Measurements from ENCODE around the gene GPR108. TPM values are rescaled to one million over a fixed set of nuclear protein-coding genes. Genes with fewer than 3 reads are reported as not detected.

Gene GPR108
- total RNA-seq, 5 donors from 2014 or later (not counting 1 experiment from before 2014, with no cell fraction given), result 51.8 to 83.3 (median 58.4) TPM

- ChIA-PET POLR2A (interaction anchor here in 1 of 2 donors (0.7 kb wide), 1 partner anchor 17 kb away, joined by 11 read pairs; no protein-coding TSS in a partner anchor), CTCF (no interaction called here)
- Histone ChIP-seq H3K9me3 (no peaks in the 10 kb centered on the region), H3K4me1 (ENCODE audit: control insufficient read depth in 1 of 2, extremely low read depth in 1 of 2, insufficient read depth in 2 of 2, low read length in 2 of 2) (peaks cover 0 to 6% of the 10 kb centered on the region in 2 experiments), H3K27ac (ENCODE audit: low read length) (no peak overlapping the region), H3K36me3 (ENCODE audit: control insufficient read depth in 2 of 2, extremely low read depth in 1 of 2, insufficient read depth in 1 of 2, low read length in 1 of 2) (peaks cover 12 to 35% of the 10 kb centered on the region in 2 donors), H3K27me3 (replicated peaks in 1 of 2; ENCODE audit: control insufficient read depth in 2 of 2, extremely low read depth in 1 of 2, insufficient read depth in 2 of 2, low read length in 1 of 2) (no peaks in the 10 kb centered on the region), H3K4me3 (ENCODE audit: control insufficient read depth in 1 of 2, extremely low read depth in 1 of 2, low read length in 1 of 2) (no peak overlapping the region)
- no peaks in the 10 kb centered on the region for H3K27me3 Mint-ChIP-seq
- H3K27ac Mint-ChIP-seq, result no peak overlapping the region
- no peak overlapping the region for H3K4me3 Mint-ChIP-seq
- ATAC-seq (replicated peaks in 1 of 4) (no peak), DNase-seq (no peak)
- peaks cover 2 to 11% (median 6%) of the 10 kb centered on the region in 3 donors for H3K4me1 Mint-ChIP-seq
- H3K36me3 Mint-ChIP-seq, result peaks cover 7% of the 10 kb centered on the region
- 92% methylated on average over 23 of the region's 30 CpGs for WGBS (ENCODE audit: insufficient coverage)
- H3K9me3 Mint-ChIP-seq, result no peaks in the 10 kb centered on the region
Measured at GRCh38 chr19:6730941-6731670, 6.3 kb downstream of the GPR108 start.

DNA sequence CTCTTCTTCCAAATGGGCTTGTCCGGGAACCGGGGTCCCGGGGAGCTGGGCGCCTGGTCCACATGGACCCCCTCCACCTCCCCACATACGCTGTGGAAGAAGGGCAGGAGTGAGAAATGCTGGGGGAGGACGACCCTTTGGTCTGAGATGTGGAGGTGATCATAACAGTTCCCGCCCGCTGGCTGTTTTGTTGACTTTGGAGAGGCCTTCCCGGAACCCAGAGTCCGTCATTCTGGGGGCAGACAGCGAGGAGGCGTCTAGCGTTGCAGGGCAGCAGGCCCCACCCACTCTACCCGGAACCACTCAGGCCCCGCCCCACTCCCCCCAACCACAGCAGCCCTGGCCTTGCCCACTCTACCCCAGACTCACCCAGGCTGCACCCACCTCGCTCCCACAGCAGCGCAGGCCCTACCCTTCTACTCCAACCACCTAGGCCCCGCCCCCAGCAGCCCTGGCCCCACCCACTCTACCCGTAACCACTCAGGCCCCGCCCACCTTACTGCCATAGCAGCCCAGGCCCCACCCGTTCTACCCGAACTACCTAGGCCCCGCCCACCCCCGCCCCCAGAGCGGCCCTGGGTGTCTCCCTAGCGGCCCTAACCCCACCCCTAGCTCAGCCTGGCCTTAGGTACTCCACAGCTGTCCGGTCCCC, 7.1 kb downstream of the GPR108 start:
- Mint-ChIP-seq H3K36me3 (peaks cover 7% of the 10 kb centered on the region), H3K4me1 (peaks cover 3 to 11% (median 8%) of the 10 kb centered on the region in 3 donors), H3K27ac (no peak overlapping the region), H3K27me3 (no peaks in the 10 kb centered on the region), H3K9me3 (no peaks in the 10 kb centered on the region), H3K4me3 (no peak overlapping the region)
- peak in 2 of 4 experiments; percentile 19 to 40 for ATAC-seq (replicated peaks in 1 of 4)
- H3K4me1 ChIP-seq (ENCODE audit: control insufficient read depth in 1 of 2, extremely low read depth in 1 of 2, insufficient read depth in 2 of 2, low read length in 2 of 2), result no peaks in the 10 kb centered on the region
- no peaks in the 10 kb centered on the region for H3K27me3 ChIP-seq (replicated peaks in 1 of 2; ENCODE audit: control insufficient read depth in 2 of 2, extremely low read depth in 1 of 2, insufficient read depth in 2 of 2, low read length in 1 of 2)
- POLR2A ChIA-PET, result interaction anchor here in 1 of 2 donors (0.7 kb wide), 1 partner anchor 18 kb away, joined by 11 read pairs; no protein-coding TSS in a partner anchor
- 92% methylated on average over 8 of the region's 27 CpGs for WGBS (ENCODE audit: insufficient coverage)
- CTCF ChIA-PET, result no interaction called here
- H3K9me3 ChIP-seq, result no peaks in the 10 kb centered on the region
- H3K36me3 ChIP-seq (ENCODE audit: control insufficient read depth in 2 of 2, extremely low read depth in 1 of 2, insufficient read depth in 1 of 2, low read length in 1 of 2), result peaks cover 12 to 31% of the 10 kb centered on the region in 2 donors
- no peak overlapping the region for H3K27ac ChIP-seq (ENCODE audit: low read length)
- DNase-seq, result peak in 6 of 35 experiments; percentile 20 to 43 (median 28)
- no peak overlapping the region for H3K4me3 ChIP-seq (ENCODE audit: control insufficient read depth in 1 of 2, extremely low read depth in 1 of 2, low read length in 1 of 2)

DNA sequence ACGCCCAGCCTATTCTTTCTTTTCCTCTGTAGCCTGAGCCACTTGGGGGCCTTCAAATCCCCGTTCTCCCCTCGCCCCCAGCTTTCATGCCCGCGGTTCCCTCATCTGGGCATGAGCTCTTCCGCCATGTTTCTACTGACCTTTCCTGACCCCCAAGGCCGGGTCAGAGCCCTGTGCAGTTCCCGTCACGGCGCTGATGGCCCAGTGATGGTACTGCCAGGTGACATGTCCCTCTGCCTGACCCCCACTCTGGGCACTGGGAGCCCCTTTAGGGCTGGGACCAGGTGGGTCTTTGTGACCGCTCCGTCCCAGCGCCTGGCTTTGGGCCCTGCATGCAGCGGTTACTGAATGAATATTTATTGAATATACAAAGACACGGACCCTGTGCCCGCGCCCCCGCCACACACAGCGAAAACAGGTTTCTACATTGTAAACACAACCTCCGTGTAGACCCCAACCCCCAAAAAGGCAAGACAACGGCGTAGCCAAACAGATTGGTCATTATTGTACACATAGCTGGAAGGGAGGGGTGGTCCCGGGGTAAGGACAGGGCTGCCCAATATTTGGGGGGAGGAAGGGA, 7.7 kb downstream of the GPR108 start:
- Histone ChIP-seq H3K4me1 (ENCODE audit: control insufficient read depth in 1 of 2, extremely low read depth in 1 of 2, insufficient read depth in 2 of 2, low read length in 2 of 2) (no peaks in the 10 kb centered on the region), H3K9me3 (no peaks in the 10 kb centered on the region), H3K4me3 (ENCODE audit: control insufficient read depth in 1 of 2, extremely low read depth in 1 of 2, low read length in 1 of 2) (no peak overlapping the region), H3K27ac (ENCODE audit: low read length) (no peak overlapping the region), H3K36me3 (ENCODE audit: control insufficient read depth in 2 of 2, extremely low read depth in 1 of 2, insufficient read depth in 1 of 2, low read length in 1 of 2) (peaks cover 12 to 29% of the 10 kb centered on the region in 2 donors), H3K27me3 (replicated peaks in 1 of 2; ENCODE audit: control insufficient read depth in 2 of 2, extremely low read depth in 1 of 2, insufficient read depth in 2 of 2, low read length in 1 of 2) (no peaks in the 10 kb centered on the region)
- H3K4me3 Mint-ChIP-seq, result no peak overlapping the region
- no peak for DNase-seq
- no peak overlapping the region for H3K27ac Mint-ChIP-seq
- H3K36me3 Mint-ChIP-seq, result peaks cover 7% of the 10 kb centered on the region
- ChIA-PET CTCF (interaction anchor here in 1 of 2 donors (0.5 kb wide), 1 partner anchor 134 kb away, joined by 5 read pairs; no protein-coding TSS in a partner anchor), POLR2A (interaction anchor here in 1 of 2 donors (0.5 kb wide), 1 partner anchor 8 kb away, joined by 3 read pairs; the partner anchor contains the start of gene GPR108)
- peaks cover 7 to 15% (median 14%) of the 10 kb centered on the region in 3 donors for H3K4me1 Mint-ChIP-seq
- no peaks in the 10 kb centered on the region for H3K27me3 Mint-ChIP-seq
- no peak for ATAC-seq (replicated peaks in 1 of 4)
- 95% methylated on average over 10 of the region's 23 CpGs for WGBS (ENCODE audit: insufficient coverage)
- no peaks in the 10 kb centered on the region for H3K9me3 Mint-ChIP-seq

DNA sequence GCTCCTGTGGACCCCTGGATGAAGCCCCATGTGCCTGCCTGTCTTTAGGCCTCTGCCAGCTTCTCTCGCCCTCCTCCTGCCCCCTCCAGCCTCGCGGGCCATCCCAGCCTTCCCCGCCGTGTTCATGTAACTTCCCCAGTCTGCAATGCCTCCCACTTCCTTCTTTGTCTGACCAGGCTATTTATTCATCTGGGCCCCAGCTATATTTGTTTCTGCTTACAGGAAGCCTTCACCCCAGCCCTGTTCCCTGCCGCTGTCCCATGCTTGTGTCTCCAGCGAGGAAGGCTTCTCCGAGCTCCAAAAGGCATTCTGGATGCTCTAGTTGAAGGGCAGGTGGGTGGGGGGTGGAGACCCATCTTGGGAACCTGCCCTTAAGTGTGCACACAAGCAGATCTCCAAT, 9.0 kb downstream of the GPR108 start:
- peaks cover 0 to 3% of the 10 kb centered on the region in 2 experiments for H3K4me1 ChIP-seq (ENCODE audit: control insufficient read depth in 1 of 2, extremely low read depth in 1 of 2, insufficient read depth in 2 of 2, low read length in 2 of 2)
- 45% methylated on average over 5 of the region's 8 CpGs for WGBS (ENCODE audit: insufficient coverage)
- Mint-ChIP-seq H3K36me3 (peaks cover 7% of the 10 kb centered on the region), H3K27ac (no peak overlapping the region), H3K4me1 (peaks cover 9 to 20% (median 19%) of the 10 kb centered on the region in 3 donors), H3K27me3 (no peaks in the 10 kb centered on the region), H3K4me3 (no peak overlapping the region), H3K9me3 (no peaks in the 10 kb centered on the region)
- H3K27ac ChIP-seq (ENCODE audit: low read length), result no peak overlapping the region
- H3K4me3 ChIP-seq (ENCODE audit: control insufficient read depth in 1 of 2, extremely low read depth in 1 of 2, low read length in 1 of 2), result no peak overlapping the region
- peaks cover 8 to 25% of the 10 kb centered on the region in 2 donors for H3K36me3 ChIP-seq (ENCODE audit: control insufficient read depth in 2 of 2, extremely low read depth in 1 of 2, insufficient read depth in 1 of 2, low read length in 1 of 2)
- POLR2A ChIA-PET, result no interaction called here
- no peaks in the 10 kb centered on the region for H3K27me3 ChIP-seq (replicated peaks in 1 of 2; ENCODE audit: control insufficient read depth in 2 of 2, extremely low read depth in 1 of 2, insufficient read depth in 2 of 2, low read length in 1 of 2)
- CTCF ChIA-PET, result no interaction called here
- DNase-seq, result no peak
- H3K9me3 ChIP-seq, result no peaks in the 10 kb centered on the region
- no peak for ATAC-seq (replicated peaks in 1 of 4)

- WGBS (ENCODE audit: insufficient coverage), result 95% methylated on average over 10 of the region's 16 CpGs
- no peak overlapping the region for H3K4me3 ChIP-seq (ENCODE audit: control insufficient read depth in 1 of 2, extremely low read depth in 1 of 2, low read length in 1 of 2)
- no peak for ATAC-seq (replicated peaks in 1 of 4)
- Mint-ChIP-seq H3K36me3 (no peaks in the 10 kb centered on the region), H3K27ac (no peak overlapping the region), H3K4me1 (peaks cover 13 to 35% (median 27%) of the 10 kb centered on the region in 3 donors), H3K4me3 (no peak overlapping the region), H3K27me3 (no peaks in the 10 kb centered on the region), H3K9me3 (no peaks in the 10 kb centered on the region)
- peaks cover 0 to 3% of the 10 kb centered on the region in 2 donors for H3K36me3 ChIP-seq (ENCODE audit: control insufficient read depth in 2 of 2, extremely low read depth in 1 of 2, insufficient read depth in 1 of 2, low read length in 1 of 2)
- peaks cover 2 to 8% of the 10 kb centered on the region in 2 experiments for H3K4me1 ChIP-seq (ENCODE audit: control insufficient read depth in 1 of 2, extremely low read depth in 1 of 2, insufficient read depth in 2 of 2, low read length in 2 of 2)
- CTCF ChIA-PET, result no interaction called here
- H3K27ac ChIP-seq (ENCODE audit: low read length), result no peak overlapping the region
- DNase-seq, result no peak
- H3K9me3 ChIP-seq, result no peaks in the 10 kb centered on the region
- POLR2A ChIA-PET, result no interaction called here
- H3K27me3 ChIP-seq (replicated peaks in 1 of 2; ENCODE audit: control insufficient read depth in 2 of 2, extremely low read depth in 1 of 2, insufficient read depth in 2 of 2, low read length in 1 of 2), result no peaks in the 10 kb centered on the region
Measured at GRCh38 chr19:6725513-6726231, 11.7 kb downstream of the GPR108 start.
